ENCODE results near the gene UNC5B. TPM values are rescaled to one million over a fixed set of nuclear protein-coding genes. Genes with fewer than 3 reads are reported as not detected.
A peak's percentile ranks its signal among the peaks of the same experiment; 100 is the strongest.

UNC5B gene
- total and polyA plus RNA-seq, 10 donors: 0.74 to 21.1 (median 11.3) TPM

GRCh38 chr10:71211775-71212317 lies 524 bp upstream of the UNC5B start:
- Histone ChIP-seq H3K27me3 (replicated peaks in 1 of 7) (peaks cover 3 to 95% (median 42%) of the 10 kb centered on the region in 7 donors), H3K27ac (peak overlapping the region in 4 of 8 donors; percentile 71 to 84 (median 78)), H3K9me3 (no peaks in the 10 kb centered on the region), H3K4me1 (peaks cover 11 to 65% (median 39%) of the 10 kb centered on the region in 6 donors), H3K4me3 (peak overlapping the region in 7 of 8 donors; percentile 50 to 80 (median 59)), H3K36me3 (no peaks in the 10 kb centered on the region)
- intact Hi-C loops (cut with DNase I; ENCODE audit: low total_unique reads): loop anchor here (5.0 kb wide), 1 partner anchor 285 kb away; no protein-coding TSS in a partner anchor
- DNase-seq: no peak
- WGBS, 5 donors: 8 to 11% (median 9%) methylated on average over 5 to 7 of the region's 7 CpGs
- TF ChIP-seq POLR2AphosphoS5 (IDR thresholded peaks at IDR 0.05): no peak
- TF ChIP-seq CTCF (IDR thresholded peaks at IDR 0.05 in 8 of 11, conservative IDR thresholded peaks at IDR 0.05 in 3 of 11): no peak
- TF ChIP-seq POLR2A (IDR thresholded peaks at IDR 0.05): no peak

- TF ChIP-seq POLR2AphosphoS5 (IDR thresholded peaks at IDR 0.05): no peak
- TF ChIP-seq POLR2A (IDR thresholded peaks at IDR 0.05): no peak
- no peak for TF ChIP-seq CTCF (IDR thresholded peaks at IDR 0.05 in 8 of 11, conservative IDR thresholded peaks at IDR 0.05 in 3 of 11)
- H3K9me3 ChIP-seq: no peaks in the 10 kb centered on the region
- intact Hi-C loops (cut with DNase I; ENCODE audit: low total_unique reads): loop anchor here (5.0 kb wide), 1 partner anchor 286 kb away; no protein-coding TSS in a partner anchor
- H3K27me3 ChIP-seq (replicated peaks in 1 of 7): peaks cover 3 to 100% (median 42%) of the 10 kb centered on the region in 7 donors
- 0 to 1% (median 1%) methylated on average over 25 to 36 of the region's 36 CpGs for WGBS, 5 donors
- H3K4me1 ChIP-seq: peaks cover 18 to 79% (median 51%) of the 10 kb centered on the region in 6 donors
- H3K36me3 ChIP-seq: no peaks in the 10 kb centered on the region
- peak overlapping the region in 7 of 8 donors; percentile 36 to 84 (median 76) for H3K27ac ChIP-seq
- peak overlapping the region; percentile 42 to 80 (median 58) for H3K4me3 ChIP-seq
- DNase-seq: peak; percentile 71
Measured at GRCh38 chr10:71213127-71213621, 804 bp downstream of the UNC5B start.

GRCh38 chr10:71213761-71214440 lies 1.5 kb downstream of the UNC5B start:
- peak overlapping the region; percentile 1 to 80 (median 58) for H3K4me3 ChIP-seq
- 18 to 31% (median 22%) methylated on average over 21 to 33 of the region's 33 CpGs for WGBS, 5 donors
- H3K9me3 ChIP-seq: no peaks in the 10 kb centered on the region
- no peak for TF ChIP-seq POLR2A (IDR thresholded peaks at IDR 0.05)
- TF ChIP-seq POLR2AphosphoS5 (IDR thresholded peaks at IDR 0.05): peak in 1 of 3 donors; percentile 43
- TF ChIP-seq CTCF (IDR thresholded peaks at IDR 0.05 in 8 of 11, conservative IDR thresholded peaks at IDR 0.05 in 3 of 11): no peak
- intact Hi-C loops (cut with DNase I; ENCODE audit: low total_unique reads): loop anchor here (5.0 kb wide), 1 partner anchor 287 kb away; no protein-coding TSS in a partner anchor
- peak; percentile 68 for DNase-seq
- no peaks in the 10 kb centered on the region for H3K36me3 ChIP-seq
- peaks cover 3 to 100% (median 42%) of the 10 kb centered on the region in 7 donors for H3K27me3 ChIP-seq (replicated peaks in 1 of 7)
- peak overlapping the region in 5 of 8 donors; percentile 33 to 84 (median 53) for H3K27ac ChIP-seq
- peaks cover 15 to 80% (median 50%) of the 10 kb centered on the region in 6 donors for H3K4me1 ChIP-seq
